NCI-H2196 treated with DMSO at 0.1 percent for 48 hours (cell line): Measurements from ENCODE around the gene MSH3.
"Not testable (repeated sequence)": the region's sequence is repeated elsewhere in the genome, so short reads cannot be mapped to it uniquely, and the experiment has no call there.

Experiments
- DNase-seq: peaks from one replicate; lab custom pipeline; 2025; ENCODE audit not compliant: unreplicated experiment; lab: John Stamatoyannopoulos, UW

Gene MSH3

GRCh38 chr5:80841026-80841797, 186.8 kb downstream of the MSH3 start:
- not testable (repeated sequence) for DNase-seq

GRCh38 chr5:80846422-80846821, 192.0 kb downstream of the MSH3 start:
- not testable (repeated sequence) for DNase-seq

GRCh38 chr5:80850168-80850567, 195.7 kb downstream of the MSH3 start:
- DNase-seq = not testable (repeated sequence)

GRCh38 chr5:80852331-80853245, 198.1 kb downstream of the MSH3 start:
- no peak for DNase-seq

- DNase-seq = no peak
Measured at GRCh38 chr5:80853413-80853812, 199.0 kb downstream of the MSH3 start.

- DNase-seq = no peak
Measured at GRCh38 chr5:80854583-80854982, 200.1 kb downstream of the MSH3 start.

- DNase-seq = no peak
Measured at GRCh38 chr5:80860924-80861613, 206.6 kb downstream of the MSH3 start.

- DNase-seq = no peak
Measured at GRCh38 chr5:80863708-80864107, 209.3 kb downstream of the MSH3 start.

- DNase-seq = no peak
Measured at GRCh38 chr5:80864109-80864508, 209.7 kb downstream of the MSH3 start.

GRCh38 chr5:80864706-80865435, 210.4 kb downstream of the MSH3 start:
- DNase-seq = no peak

GRCh38 chr5:80865551-80865950, 211.1 kb downstream of the MSH3 start:
- no peak for DNase-seq

- no peak for DNase-seq
Measured at GRCh38 chr5:80866371-80866770, 211.9 kb downstream of the MSH3 start.

GRCh38 chr5:80867233-80867632, 212.8 kb downstream of the MSH3 start:
- no peak for DNase-seq

GRCh38 chr5:80870442-80870841, 216.0 kb downstream of the MSH3 start:
- no peak for DNase-seq

- no peak for DNase-seq
Measured at GRCh38 chr5:80871541-80871961, 217.1 kb downstream of the MSH3 start.

GRCh38 chr5:80874162-80874561, 219.7 kb downstream of the MSH3 start:
- no peak for DNase-seq

- no peak for DNase-seq
Measured at GRCh38 chr5:80877592-80877991, 223.1 kb downstream of the MSH3 start.

GRCh38 chr5:80881726-80882125, 227.3 kb downstream of the MSH3 start:
- no peak for DNase-seq

GRCh38 chr5:80883390-80883789, 228.9 kb downstream of the MSH3 start:
- not testable (repeated sequence) for DNase-seq

GRCh38 chr5:80884086-80884813, 229.8 kb downstream of the MSH3 start:
- DNase-seq = no peak
